Fibroblast of mammary gland (primary cell): Measurements from ENCODE around the gene SULT1C3.

Experiments
- DNase-seq: peaks from one replicate; pipeline ENCODE4 v3.0.0-alpha.2; 2010; ENCODE audit warnings: low read depth
- H3K4me3 ChIP-seq: 2 replicates; pipeline ENCODE4 v1.5.1; 2011; ENCODE audit warnings: low read depth, mild to moderate bottlenecking, low read length, moderate library complexity; ENCODE audit not compliant: control insufficient read depth
- CTCF ChIP-seq: conservative IDR thresholded peaks from 2 replicates; pipeline ENCODE4 v1.5.1; 2011; ENCODE audit warnings: low read depth, low read length, inconsistent platforms; ENCODE audit not compliant: control insufficient read depth, insufficient read depth

The SULT1C3 gene

GRCh38 chr2:108288534-108289106, 48.9 kb downstream of the SULT1C3 start, which contains the start of gene SULT1C2:
SULT1C2 (plus strand) TSS chr2:108288895; CDS start chr2:108293668, 4,773 bp downstream.
- TF ChIP-seq CTCF: no peak
- peak; percentile 24 for DNase-seq
- no peak within 1 kb of the TSS for H3K4me3 ChIP-seq

DNA sequence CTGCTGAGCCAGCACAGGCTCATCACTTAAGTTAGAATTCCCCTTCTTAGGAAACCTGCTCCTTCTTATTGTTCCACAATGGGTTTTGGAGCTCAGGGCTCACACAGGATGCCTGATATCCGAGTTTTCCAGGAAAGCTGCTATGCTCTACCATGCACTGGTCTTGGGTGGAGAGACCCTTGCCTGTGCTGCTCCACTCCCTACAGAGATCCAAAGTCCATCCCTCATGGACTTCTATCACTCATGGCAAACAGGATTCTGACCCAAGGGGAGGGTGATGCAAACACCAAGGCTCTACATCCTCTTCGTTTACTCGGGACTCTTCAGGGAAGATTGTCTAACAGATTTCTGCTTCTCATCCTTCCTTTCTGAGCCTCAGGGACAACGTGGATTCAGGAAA, 54.1 kb downstream of the SULT1C3 start:
- no peak overlapping the region for H3K4me3 ChIP-seq
- no peak for TF ChIP-seq CTCF
- DNase-seq: no peak

GRCh38 chr2:108297436-108298141, 57.8 kb downstream of the SULT1C3 start:
- no peak for TF ChIP-seq CTCF

GRCh38 chr2:108301558-108301957, 61.8 kb downstream of the SULT1C3 start:
- DNase-seq: no peak
- no peak for TF ChIP-seq CTCF
- H3K4me3 ChIP-seq: no peak overlapping the region

More at GRCh38 chr2:108297436-108298141, 57.8 kb downstream of the SULT1C3 start:
- peak; percentile 97 for DNase-seq
- no peak overlapping the region for H3K4me3 ChIP-seq

- H3K4me3 ChIP-seq: no peak overlapping the region
- TF ChIP-seq CTCF: no peak
- DNase-seq: no peak
Observed at GRCh38 chr2:108304975-108305374, 65.2 kb downstream of the SULT1C3 start.

- DNase-seq: peak; percentile 67
- no peak overlapping the region for H3K4me3 ChIP-seq
- no peak for TF ChIP-seq CTCF
Observed at GRCh38 chr2:108305901-108306300, 66.1 kb downstream of the SULT1C3 start.
